Heart left ventricle (tissue), 16 donors: ENCODE data around the gene FXYD7. TPM values are rescaled to one million over a fixed set of nuclear protein-coding genes. Genes with fewer than 3 reads are reported as not detected.

Experiments
- ATAC-seq, 4 donors: fragments of 200-7000 bp; cut with Tn5 transposase; one replicate each; pipeline ENCODE4 v1.9.1; 2020 to 2022; ENCODE audit warnings: moderate library complexity in 4 of 4, mild to moderate bottlenecking in 3 of 4, moderate number of reproducible peaks in 1 of 4
- DNase-seq, 5 donors: peaks; one replicate each; pipeline ENCODE4 v3.0.0-alpha.2; 2020
- H3K27ac ChIP-seq, 12 donors: fragments of 200-600 bp; sonication (generic) in 4 of 12; one replicate each; pipeline versions ENCODE4 v1.5.0 to v1.8.0; 2016 to 2022; ENCODE audit warnings: mild to moderate bottlenecking in 2 of 12
- H3K27me3 ChIP-seq, 9 donors: fragments of 200-600 bp; sonication (generic) in 2 of 9; one replicate each; pipeline versions ENCODE4 v1.5.1 to v1.8.0; 2016 to 2022; ENCODE audit warnings: mild to moderate bottlenecking in 3 of 9
- H3K36me3 ChIP-seq, 9 donors: fragments of 200-600 bp; sonication (generic) in 2 of 9; one replicate each; pipeline versions ENCODE4 v1.5.0 to v1.8.0; 2018 to 2022; ENCODE audit warnings: mild to moderate bottlenecking in 2 of 9
- H3K4me1 ChIP-seq, 12 donors: fragments of 200-600 bp; sonication (generic) in 4 of 12; one replicate each; pipeline versions ENCODE4 v1.5.0 to v1.8.0; 2016 to 2022; ENCODE audit warnings: mild to moderate bottlenecking in 3 of 12
- H3K4me3 ChIP-seq, 12 donors: fragments of 200-600 bp; sonication (generic) in 4 of 12; one replicate each; pipeline versions ENCODE4 v1.5.0 to v1.8.0; 2017 to 2022; ENCODE audit warnings: mild to moderate bottlenecking in 9 of 12, moderate library complexity in 4 of 12
- H3K9me3 ChIP-seq, 12 donors: fragments of 200-600 bp; sonication (generic) in 4 of 12; one replicate each; pipeline versions ENCODE4 v1.5.0 to v1.8.0; 2016 to 2022; ENCODE audit warnings: mild to moderate bottlenecking in 1 of 12
- CTCF ChIP-seq, 12 donors: fragments of 200-600 bp; sonication (generic) in 4 of 12; IDR thresholded peaks; one replicate each; pipeline versions ENCODE4 v1.5.0 to v1.8.0; 2018 to 2022; ENCODE audit warnings: antibody characterized with exemption in 12 of 12, mild to moderate bottlenecking in 5 of 12
- POLR2A ChIP-seq, 2 donors: fragments of 450-650 bp; IDR thresholded peaks; one replicate each; pipeline ENCODE4 v1.6.1; 2017; ENCODE audit warnings: antibody characterized with exemption in 2 of 2, mild to moderate bottlenecking in 2 of 2, moderate library complexity in 2 of 2
- WGBS, 4 donors: extraction: QIAGEN DNeasy Blood & Tissue Kit in 2 of 4; methylation state at CpG; one replicate each; pipeline versions ENCODE4 v1.1.5 to v1.1.7; 2013 to 2018; 5-methylcytosine and 5-hydroxymethylcytosine counted together
- intact Hi-C, 10 donors: fragments of 100-400 bp; cut with DNase I; formaldehyde crosslinking; loops; one replicate each; pipeline versions ENCODE4 v1.11.1 to v1.14.2; 2022
- polyA plus RNA-seq, 2 donors: library from polyadenylated mRNA; stranded (reverse); fragments of 200-250 nt; gene quantifications; one replicate each; pipeline ENCODE4 v1.2.3, GENCODE V29; 2013
- total RNA-seq, 9 donors: library from RNA; depleted of rRNA in 2 of 9; stranded (reverse); fragments of >200 nt in 2 of 9; fragmentation: NEBNext Ultra II Directional in 3 of 9; extraction: Animal tissue kit (Norgen Biotek cat#: 25700) in 3 of 9; gene quantifications; one replicate each; pipeline versions ENCODE4 v1.1.0 to v1.2.4, GENCODE V29; 2016 to 2023
- donor health status: ischemic (EF 13 %, LVEDD 7.1; RV severe dilation, severe dysfunction).
- donor health status: healthy with polysubstance abuse.
- donor health status: DM: no; HTN: yes; CAD: no.
- donor health status: DM: no; HTN: no; CAD: no.
- donor health status: ischemic (EF 25% LVEDD 6.9; RV normal size, moderate dysfunction).
- donor health status: ischemic (EF 25% LVEDD 5.7; RV mildly dilated, moderate dysfunction).
- donor health status: healthy.
- donor health status: DM: yes; HTN: yes; CAD: no.
- donor health status: ischemic (EF 35%, LVEDD 5.7; RV mildly dilated, moderate dysfunction).
- donor health status: nonischemic (EF 11% LVEDD 7.7; RV severe dilation, severe dysfunction).
- donor health status: DM: yes; HTN: yes; CAD: no.
- donor health status: PGD.
- donor health status: ischemic (EF 29% LVEDD 5.4; RV normal size, mild dysfunction).
- donor health status: nonischemic (EF 23%, LVEDD 6.1; RV moderate dilation, normal function).

FXYD7 gene
- total and polyA plus RNA-seq, 11 donors = 0.21 to 0.52 (median 0.28) TPM; not detected in 8

GRCh38 chr19:35112995-35113688, 29.9 kb upstream of the FXYD7 start:
- no peak for DNase-seq
- TF ChIP-seq CTCF (IDR thresholded peaks at IDR 0.05) = no peak
- no peak for TF ChIP-seq POLR2A (IDR thresholded peaks at IDR 0.05)
- Histone ChIP-seq H3K27me3 (peaks cover 0 to 2% (median 0%) of the 10 kb centered on the region in 9 donors), H3K36me3 (no peaks in the 10 kb centered on the region), H3K27ac (no peak overlapping the region), H3K9me3 (no peaks in the 10 kb centered on the region), H3K4me1 (peaks cover 0 to 13% (median 7%) of the 10 kb centered on the region in 12 donors), H3K4me3 (no peak overlapping the region)
- WGBS, 4 donors = 89 to 95% (median 91%) methylated on average over 11 to 15 of the region's 15 CpGs
- intact Hi-C loops = no loop called here
- no peak for ATAC-seq

GRCh38 chr19:35114353-35115176, 28.5 kb upstream of the FXYD7 start:
- TF ChIP-seq CTCF (IDR thresholded peaks at IDR 0.05) (peak; percentile 93 to 99 (median 97)), POLR2A (IDR thresholded peaks at IDR 0.05) (no peak)
- peak in 4 of 5 donors; percentile 52 to 82 (median 66) for DNase-seq
- Histone ChIP-seq H3K9me3 (no peaks in the 10 kb centered on the region), H3K27me3 (peaks cover 0 to 2% (median 0%) of the 10 kb centered on the region in 9 donors), H3K4me3 (peak overlapping the region in 11 of 12 donors; percentile 9 to 52 (median 40)), H3K4me1 (peaks cover 0 to 21% (median 7%) of the 10 kb centered on the region in 12 donors), H3K27ac (peak overlapping the region in 3 of 12 donors; percentile 3 to 39 (median 19)), H3K36me3 (no peaks in the 10 kb centered on the region)
- WGBS, 4 donors = 9 to 12% (median 11%) methylated on average over 22 to 23 of the region's 23 CpGs
- ATAC-seq = peak; percentile 74 to 87 (median 76)
- intact Hi-C loops = loop anchor here in 7 of 10 donors (1.0 to 2.0 kb wide), 3 partner anchors 20 to 22 kb away; partner anchors contain the start of gene LGI4 (in 6 of the 7)

DNA sequence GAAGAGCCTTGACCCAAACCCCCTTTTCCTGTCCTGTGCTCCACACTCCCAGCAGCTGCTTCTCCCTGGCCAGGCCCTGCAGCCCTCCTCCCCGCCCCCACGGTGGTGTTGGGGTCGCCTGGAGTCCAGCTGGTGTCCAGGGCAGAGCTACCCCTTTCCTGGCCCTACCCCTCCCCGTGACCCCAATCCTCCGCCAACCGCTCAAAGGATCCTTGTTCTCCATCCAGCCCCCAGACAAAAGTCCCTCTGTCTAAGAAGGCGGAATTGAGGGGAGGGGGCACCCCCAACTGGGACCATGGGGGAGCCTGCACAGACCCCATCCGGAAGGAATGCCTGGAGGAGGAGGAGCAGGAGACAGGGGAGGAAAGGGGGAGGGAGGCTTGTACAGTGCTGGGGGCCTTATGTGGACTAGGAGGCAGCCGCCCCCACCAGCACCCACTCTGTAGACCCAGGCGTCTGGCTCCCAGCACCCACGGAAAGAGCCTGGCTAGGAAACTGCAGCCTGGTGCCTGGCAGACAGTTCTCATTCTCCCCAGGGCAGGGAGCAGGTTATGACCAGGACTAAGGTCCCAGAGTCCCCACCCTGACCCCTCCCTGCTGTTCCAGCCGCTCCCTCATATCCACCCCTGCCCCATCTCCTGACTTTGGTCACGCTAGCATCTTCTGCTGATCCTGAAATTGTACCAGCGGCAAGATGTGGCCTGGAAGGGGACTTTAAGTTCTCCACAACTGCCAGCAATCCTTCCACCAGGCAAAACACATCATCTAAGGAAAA, 27.7 kb upstream of the FXYD7 start, which contains the start of gene FXYD3:
Gene FXYD3, plus strand, starts transcription at position 647 of the 775 bp plus-strand sequence. CDS start 3,554 bp downstream, outside the sequence.
- ATAC-seq = peak in 2 of 4 donors; percentile 4 to 20
- Histone ChIP-seq H3K27me3 (no peaks in the 10 kb centered on the region), H3K27ac (peak within 1 kb of the TSS in 3 of 12 donors; percentile 19 to 39 (median 26)), H3K36me3 (no peaks in the 10 kb centered on the region), H3K4me1 (peaks cover 0 to 28% (median 8%) of the 10 kb centered on the region in 12 donors), H3K4me3 (peak within 1 kb of the TSS in 11 of 12 donors; percentile 9 to 52 (median 40)), H3K9me3 (no peaks in the 10 kb centered on the region)
- TF ChIP-seq POLR2A (IDR thresholded peaks at IDR 0.05) (no peak), CTCF (IDR thresholded peaks at IDR 0.05) (no peak)
- intact Hi-C loops = loop anchor here in 3 of 10 donors (2.0 kb wide), 2 partner anchors 19 to 21 kb away; partner anchors contain the start of gene LGI4 (in 2 of the 3)
- 57 to 77% (median 66%) methylated on average over 11 to 14 of the region's 14 CpGs for WGBS, 4 donors
- no peak for DNase-seq
